ENCODE data around the gene PDE4D. TPM values are rescaled to one million over a fixed set of nuclear protein-coding genes. Genes with fewer than 3 reads are reported as not detected.

PDE4D gene
- polyA plus RNA-seq, 4 donors: 17.5 to 31.9 (median 22.8) TPM

- no peak for DNase-seq (ENCODE audit: low read depth in 4 of 4, low spot score in 3 of 4)
Measured at GRCh38 chr5:59041355-59041754, 852.2 kb downstream of the PDE4D start.

DNA sequence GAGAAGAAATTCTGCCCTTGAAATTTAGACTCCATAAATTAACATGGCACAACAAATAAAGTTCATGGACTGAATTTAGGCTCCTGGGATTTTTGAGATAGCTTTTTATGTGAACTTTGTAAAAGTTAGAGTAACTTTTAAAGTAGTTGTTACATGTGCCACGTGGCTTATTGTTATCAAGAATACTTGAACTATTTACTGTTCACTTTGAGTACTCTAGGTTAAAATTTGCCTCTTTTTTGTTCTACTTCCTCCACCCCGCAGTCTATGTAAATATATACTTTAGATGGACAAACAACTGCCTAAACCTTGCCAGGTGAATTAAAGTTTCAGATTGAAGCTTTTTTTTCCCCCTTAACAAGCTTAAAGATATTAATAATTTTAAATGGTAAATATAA lies 852.7 kb downstream of the PDE4D start:
- no peak for DNase-seq (ENCODE audit: low read depth in 4 of 4, low spot score in 3 of 4)

DNA sequence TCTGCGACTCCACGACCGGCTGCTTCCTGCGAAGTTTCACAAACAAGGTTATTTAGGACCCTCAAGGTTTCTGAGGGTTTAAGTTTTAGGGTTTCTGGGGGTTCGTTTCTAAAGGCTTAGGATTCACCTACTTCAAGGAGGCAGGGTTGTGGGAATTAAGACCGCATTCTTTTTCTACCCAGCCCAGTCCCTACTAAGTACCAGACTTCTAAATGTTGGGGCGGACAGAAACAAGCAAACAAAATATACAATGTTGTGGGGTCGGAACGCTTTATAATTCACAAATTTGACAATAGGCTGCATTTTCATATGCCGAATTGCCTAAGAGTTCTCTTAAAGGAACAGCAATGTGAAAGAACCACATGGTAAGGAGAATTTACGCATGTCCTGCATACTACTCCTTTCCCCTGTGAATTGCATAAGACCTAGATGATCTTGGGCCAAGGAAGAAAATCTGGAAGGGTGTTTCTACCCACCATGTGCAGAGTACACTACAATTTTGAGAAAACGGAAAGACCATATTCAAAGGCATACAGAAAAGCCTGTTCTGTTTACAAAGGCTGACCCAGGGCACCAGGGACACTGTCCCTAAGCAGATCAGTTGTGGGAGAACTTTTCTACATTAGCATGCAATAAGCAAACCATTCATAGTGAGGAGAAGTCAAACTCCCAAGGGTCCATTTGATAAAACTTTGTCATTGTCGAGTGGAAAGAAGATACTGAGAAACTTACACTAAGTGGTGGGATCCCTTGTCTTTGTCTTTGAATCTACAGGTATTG lies 853.3 kb downstream of the PDE4D start:
- DNase-seq (ENCODE audit: low read depth in 4 of 4, low spot score in 3 of 4): no peak

- no peak for DNase-seq (ENCODE audit: low read depth in 4 of 4, low spot score in 3 of 4)
Measured at GRCh38 chr5:59039296-59040023, 854.1 kb downstream of the PDE4D start.

DNA sequence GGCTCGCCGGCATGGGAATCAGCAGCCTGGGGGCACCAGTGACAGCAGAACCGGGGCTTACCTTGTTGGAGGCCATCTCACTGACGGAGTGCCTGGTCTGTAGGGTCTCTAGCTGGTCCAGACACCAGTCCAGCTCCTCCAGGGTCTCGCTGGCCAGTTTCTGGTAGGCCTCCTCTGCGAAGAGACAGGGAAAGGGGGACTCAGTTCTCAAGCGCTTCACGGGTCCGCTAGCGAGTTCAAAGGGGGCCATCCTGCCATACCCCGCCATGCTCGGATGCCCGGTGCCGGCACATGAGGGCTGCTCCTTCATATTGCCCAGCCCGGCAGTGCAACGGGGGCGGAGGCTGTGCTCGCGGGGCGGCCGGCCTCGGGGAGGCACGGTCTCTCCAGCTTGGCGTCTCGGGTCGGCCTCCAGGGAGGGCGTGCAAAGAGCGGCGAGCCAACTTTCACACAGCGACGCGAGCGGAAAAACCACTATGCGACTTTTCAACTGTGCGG lies 854.7 kb downstream of the PDE4D start:
- no peak for DNase-seq (ENCODE audit: low read depth in 4 of 4, low spot score in 3 of 4)

- no peak for DNase-seq (ENCODE audit: low read depth in 4 of 4, low spot score in 3 of 4)
Measured at GRCh38 chr5:59037941-59038797, 855.4 kb downstream of the PDE4D start.

DNA sequence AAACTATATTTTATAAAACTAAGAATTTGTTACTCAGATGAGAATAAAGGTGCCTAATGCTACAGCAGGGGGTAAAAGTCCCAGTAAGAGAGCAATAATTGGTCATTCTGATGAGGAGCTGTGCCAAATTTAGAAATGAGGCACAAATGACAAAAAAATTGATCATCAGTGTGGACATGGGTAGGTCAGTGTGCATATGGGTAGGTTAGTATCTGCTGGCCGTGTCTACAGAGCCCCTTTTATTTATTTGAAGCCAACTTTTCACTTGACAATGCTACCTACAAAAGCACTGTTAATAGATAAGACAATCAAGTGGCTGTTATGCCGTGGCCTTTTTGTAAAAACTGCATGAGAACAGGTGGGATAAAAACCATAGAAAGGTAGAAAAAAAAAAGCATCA lies 856.1 kb downstream of the PDE4D start:
- no peak for DNase-seq (ENCODE audit: low read depth in 4 of 4, low spot score in 3 of 4)

GRCh38 chr5:59037041-59037440 lies 856.5 kb downstream of the PDE4D start:
- no peak for DNase-seq (ENCODE audit: low read depth in 4 of 4, low spot score in 3 of 4)

DNA sequence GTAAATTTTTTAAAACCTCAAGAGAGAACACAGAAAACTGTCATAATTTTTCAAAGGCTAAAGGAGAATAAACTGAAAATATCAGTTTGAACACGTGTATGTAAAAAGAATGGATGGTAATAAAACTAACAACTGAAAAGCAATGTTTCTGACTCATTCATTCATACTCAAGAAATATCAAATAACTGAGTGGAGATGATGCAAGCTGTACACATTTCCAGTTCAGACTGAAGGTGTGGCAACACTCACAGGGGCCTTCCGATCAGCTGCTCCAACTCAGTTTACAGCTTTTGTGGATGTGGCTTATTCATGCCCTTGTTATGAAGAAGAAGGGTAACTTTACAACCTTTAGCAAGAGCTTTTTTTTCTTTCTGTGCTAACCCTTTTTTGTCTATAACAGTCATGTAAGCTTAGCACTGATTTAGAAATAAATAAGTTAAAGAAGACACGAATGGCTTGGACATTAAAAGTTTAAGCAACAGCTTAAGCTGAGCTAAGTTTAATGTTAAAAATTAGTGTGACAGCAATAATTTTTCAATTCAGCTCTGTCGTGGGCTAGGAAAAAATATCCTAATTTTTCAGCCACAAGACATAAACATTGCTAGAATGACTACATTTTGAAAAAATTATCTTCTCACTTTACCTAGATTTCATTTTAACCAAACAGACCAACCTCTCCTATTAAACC lies 857.1 kb downstream of the PDE4D start:
- no peak for DNase-seq (ENCODE audit: low read depth in 4 of 4, low spot score in 3 of 4)

- no peak for DNase-seq (ENCODE audit: low read depth in 4 of 4, low spot score in 3 of 4)
Measured at GRCh38 chr5:59035681-59036080, 857.8 kb downstream of the PDE4D start.

DNA sequence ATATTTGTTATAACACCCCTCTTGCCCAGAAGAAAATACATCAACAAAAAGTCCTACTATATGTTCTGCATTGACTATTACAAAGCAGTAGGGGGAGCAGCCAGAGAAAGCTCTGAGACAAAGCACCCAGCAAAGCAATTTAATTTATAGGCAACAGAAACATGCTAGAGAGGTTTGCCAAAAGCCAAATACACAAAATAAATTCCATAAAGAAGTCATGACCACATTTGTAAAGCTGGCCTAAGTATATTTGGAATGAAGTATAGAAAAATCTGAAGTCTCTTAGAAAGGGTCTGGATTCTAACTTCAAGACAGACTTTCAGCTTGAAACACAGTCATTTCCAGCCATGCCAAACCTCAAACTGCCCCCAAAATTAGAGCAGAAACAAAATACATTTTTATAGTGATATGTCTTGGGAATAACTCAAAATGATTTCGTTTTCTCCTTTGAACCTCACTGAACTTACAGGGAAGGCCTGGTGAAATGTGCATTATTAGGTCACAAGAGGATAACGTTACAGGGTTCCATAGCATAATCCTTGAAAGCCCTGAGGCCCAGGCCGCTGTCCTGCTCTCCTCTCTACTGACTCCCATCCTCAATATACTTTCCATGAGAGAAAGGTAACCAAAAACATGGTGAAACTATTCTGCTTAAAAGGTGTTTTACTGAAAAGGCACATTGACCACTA lies 858.9 kb downstream of the PDE4D start:
- DNase-seq (ENCODE audit: low read depth in 4 of 4, low spot score in 3 of 4): no peak

GRCh38 chr5:59027145-59027907 lies 866.2 kb downstream of the PDE4D start:
- DNase-seq (ENCODE audit: low read depth in 4 of 4, low spot score in 3 of 4): no peak

DNA sequence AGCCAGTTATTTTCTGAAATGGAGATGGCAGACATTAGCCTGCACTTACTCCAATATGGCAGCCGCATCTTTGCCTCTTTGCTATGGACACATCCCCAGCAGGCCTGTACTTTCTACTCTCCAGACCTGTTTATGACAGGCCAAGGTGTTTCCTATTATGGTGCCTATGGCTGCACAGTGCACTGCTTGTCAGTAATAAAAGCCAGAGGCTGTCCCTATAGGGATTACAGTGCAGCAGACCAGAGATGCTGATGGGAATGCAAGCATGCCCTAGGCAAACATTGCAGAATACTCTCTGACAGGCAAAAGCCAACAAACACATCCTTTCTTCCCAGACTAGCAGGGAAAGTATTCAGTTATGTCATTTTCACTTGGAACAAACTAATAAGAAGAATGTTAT lies 867.8 kb downstream of the PDE4D start:
- no peak for DNase-seq (ENCODE audit: low read depth in 4 of 4, low spot score in 3 of 4)

DNA sequence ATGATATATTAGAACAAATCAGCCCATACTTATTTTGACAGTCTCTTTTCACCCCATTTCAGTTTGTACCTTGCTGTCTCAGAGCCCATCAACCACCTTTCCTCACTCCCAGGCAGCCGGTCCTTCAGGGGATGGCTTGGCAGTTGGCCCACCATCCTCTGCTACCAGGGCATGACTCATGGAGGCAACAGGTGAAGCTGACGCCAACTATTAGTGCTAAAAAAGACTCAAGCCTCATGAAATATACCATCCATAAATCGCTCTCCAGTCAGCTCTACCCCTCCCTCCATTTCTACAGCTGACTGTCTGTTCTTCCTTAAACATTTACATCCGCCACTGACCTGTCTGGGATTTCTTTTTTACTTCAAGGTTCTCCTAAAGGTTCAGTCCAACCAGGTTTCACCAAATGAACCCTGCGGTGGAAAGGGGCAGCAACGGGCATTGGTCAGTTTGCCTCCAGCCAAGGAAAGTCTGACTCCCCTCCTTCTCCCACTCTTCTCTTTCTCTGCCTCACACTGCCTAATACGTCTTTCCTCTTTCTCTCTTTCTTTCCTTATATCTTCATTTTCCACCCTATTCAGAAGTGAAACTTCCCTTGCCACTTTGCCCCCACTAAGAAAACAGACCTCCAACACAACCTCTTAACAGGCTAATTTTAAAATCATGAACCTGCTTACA lies 871.5 kb downstream of the PDE4D start:
- DNase-seq (ENCODE audit: low read depth in 4 of 4, low spot score in 3 of 4): no peak

DNA sequence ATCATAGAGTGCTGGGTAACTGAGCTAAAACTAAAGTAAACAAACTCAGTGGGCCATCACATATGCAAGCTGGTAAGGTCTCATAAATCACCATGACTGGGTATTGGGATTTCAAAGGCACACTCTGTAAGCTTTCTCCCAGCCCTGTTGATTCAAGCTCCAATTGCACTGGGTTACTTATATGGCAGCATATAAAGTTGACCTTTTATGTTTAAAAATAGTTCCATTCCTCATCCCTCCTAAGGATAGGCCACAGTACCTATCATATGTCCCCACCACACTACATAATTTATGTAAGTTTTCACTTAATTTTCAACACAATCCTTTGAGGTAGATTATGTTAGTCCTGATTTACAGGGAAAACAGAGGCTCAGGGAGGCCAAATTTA lies 872.2 kb downstream of the PDE4D start:
- DNase-seq (ENCODE audit: low read depth in 4 of 4, low spot score in 3 of 4): no peak

DNA sequence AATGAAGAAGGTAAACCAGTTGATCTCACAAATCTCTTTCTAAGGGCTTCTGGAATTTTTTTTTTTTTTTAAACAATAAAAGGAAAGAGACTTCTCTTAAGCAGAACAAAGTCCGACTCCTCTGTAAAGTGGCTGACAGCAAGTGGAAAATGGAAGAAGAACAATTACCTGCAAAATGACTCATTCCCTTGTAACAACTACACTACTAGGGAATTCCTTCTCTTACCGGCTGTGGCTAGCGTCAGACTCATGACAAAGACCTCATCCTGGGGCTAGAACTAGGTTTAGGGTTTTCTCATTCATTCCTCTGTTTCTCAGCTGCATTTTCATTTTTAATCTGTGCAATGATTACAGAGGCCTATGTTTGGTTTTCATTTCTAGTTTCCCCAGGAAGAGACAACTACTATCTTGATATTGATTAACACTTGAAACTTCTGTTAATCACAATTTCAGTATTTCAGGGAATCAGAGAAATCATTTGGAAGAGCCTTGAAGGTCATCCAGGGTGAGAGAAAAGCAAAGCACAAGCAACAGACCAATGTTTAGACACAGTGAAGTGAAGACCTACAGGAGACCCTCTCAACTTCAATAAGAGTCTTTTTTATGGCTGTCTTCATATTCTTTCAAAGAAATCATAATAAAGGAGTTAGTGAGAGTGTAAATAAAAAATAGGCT lies 872.8 kb downstream of the PDE4D start:
- no peak for DNase-seq (ENCODE audit: low read depth in 4 of 4, low spot score in 3 of 4)

GRCh38 chr5:59019078-59019477 lies 874.4 kb downstream of the PDE4D start:
- DNase-seq (ENCODE audit: low read depth in 4 of 4, low spot score in 3 of 4): no peak

GRCh38 chr5:59016925-59017324 lies 876.6 kb downstream of the PDE4D start:
- no peak for DNase-seq (ENCODE audit: low read depth in 4 of 4, low spot score in 3 of 4)

Measured in left renal pelvis (tissue), 4 donors.